OCI-LY1 (cell line): ENCODE data around the gene KRTAP10-8.

ENCODE experiments used
- EZH2 ChIP-seq: fragments of 200-600 bp; sonication (generic), shearing (Covaris generic); IDR thresholded peaks from 2 replicates; pipeline ENCODE4 v1.8.0; 2017; ENCODE audit warnings: borderline replicate concordance, mixed run types, mild to moderate bottlenecking, antibody characterized with exemption, low read length, moderate library complexity, mixed read lengths
- TF ChIP-seq, protein P1 (sequence below): fragments of 200-600 bp; sonication (generic), shearing (Covaris generic); IDR thresholded peaks from 2 replicates; pipeline ENCODE4 v1.5.1; 2017; ENCODE audit warnings: mild to moderate bottlenecking, antibody characterized with exemption, low read length, moderate library complexity, mixed read lengths

DNA sequence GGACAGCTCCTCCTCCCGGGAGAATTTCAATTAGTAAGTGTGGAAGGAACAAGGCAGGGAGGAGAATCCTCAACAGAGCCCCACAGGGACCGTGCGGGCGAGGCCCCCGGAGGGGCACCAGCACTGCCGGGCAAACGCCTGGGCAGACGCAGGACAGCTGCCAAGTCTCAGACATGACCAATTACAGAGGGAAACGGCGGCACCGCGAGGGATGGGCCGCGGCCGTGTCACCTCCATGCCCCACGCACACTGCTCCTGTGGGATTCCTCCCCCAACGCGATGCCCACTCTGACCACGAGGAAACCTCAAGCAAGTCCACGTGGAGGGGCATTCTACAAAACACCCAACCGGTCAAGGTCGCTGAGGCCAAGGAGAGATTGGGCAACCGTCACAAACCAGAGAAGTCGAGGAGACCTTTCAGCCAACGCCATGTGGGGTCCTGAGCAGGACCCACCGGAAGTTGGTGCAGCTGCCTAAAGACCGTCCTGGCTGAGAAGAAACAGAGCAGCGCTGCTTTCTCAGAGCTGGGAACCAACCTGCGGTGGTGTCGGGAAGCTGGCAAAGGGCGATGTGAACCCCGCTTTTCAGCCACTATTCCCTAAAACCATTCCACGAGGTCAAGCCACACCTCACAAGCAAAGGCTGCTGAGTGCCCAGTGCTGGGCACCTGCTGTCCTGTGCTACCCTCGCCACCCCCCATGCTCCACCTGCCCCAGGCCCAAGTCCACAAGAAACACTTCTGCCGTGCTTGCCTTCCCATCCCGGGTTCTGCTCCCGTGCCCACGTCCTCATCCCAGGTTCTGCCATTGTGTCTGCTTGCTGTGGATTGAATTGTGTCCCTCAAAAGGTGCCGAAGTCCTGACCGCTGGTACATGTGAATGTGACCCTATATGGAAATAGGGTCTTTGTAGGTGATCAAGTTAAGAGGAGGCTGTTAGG, 39.8 kb upstream of the KRTAP10-8 start:
- TF ChIP-seq, protein P1, sequence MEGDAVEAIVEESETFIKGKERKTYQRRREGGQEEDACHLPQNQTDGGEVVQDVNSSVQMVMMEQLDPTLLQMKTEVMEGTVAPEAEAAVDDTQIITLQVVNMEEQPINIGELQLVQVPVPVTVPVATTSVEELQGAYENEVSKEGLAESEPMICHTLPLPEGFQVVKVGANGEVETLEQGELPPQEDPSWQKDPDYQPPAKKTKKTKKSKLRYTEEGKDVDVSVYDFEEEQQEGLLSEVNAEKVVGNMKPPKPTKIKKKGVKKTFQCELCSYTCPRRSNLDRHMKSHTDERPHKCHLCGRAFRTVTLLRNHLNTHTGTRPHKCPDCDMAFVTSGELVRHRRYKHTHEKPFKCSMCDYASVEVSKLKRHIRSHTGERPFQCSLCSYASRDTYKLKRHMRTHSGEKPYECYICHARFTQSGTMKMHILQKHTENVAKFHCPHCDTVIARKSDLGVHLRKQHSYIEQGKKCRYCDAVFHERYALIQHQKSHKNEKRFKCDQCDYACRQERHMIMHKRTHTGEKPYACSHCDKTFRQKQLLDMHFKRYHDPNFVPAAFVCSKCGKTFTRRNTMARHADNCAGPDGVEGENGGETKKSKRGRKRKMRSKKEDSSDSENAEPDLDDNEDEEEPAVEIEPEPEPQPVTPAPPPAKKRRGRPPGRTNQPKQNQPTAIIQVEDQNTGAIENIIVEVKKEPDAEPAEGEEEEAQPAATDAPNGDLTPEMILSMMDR = no peak
- TF ChIP-seq EZH2 = no peak
